ENCODE results near the gene KRTAP2-1.

The KRTAP2-1 gene

GRCh38 chr17:40997361-40997760, 49.8 kb downstream of the KRTAP2-1 start:
- TF ChIP-seq CTCF (IDR thresholded peaks at IDR 0.05; ENCODE audit: control insufficient read depth, extremely low read depth, insufficient read depth), result no peak
- no peak overlapping the region for H3K4me3 ChIP-seq (ENCODE audit: low read depth, low read length)

GRCh38 chr17:40996829-40997228, 50.3 kb downstream of the KRTAP2-1 start:
- no peak overlapping the region for H3K4me3 ChIP-seq (ENCODE audit: low read depth, low read length)
- no peak for DNase-seq (ENCODE audit: low read depth)
- TF ChIP-seq CTCF (IDR thresholded peaks at IDR 0.05; ENCODE audit: control insufficient read depth, extremely low read depth, insufficient read depth), result no peak

More at GRCh38 chr17:40997361-40997760, 49.8 kb downstream of the KRTAP2-1 start:
- DNase-seq (ENCODE audit: low read depth), result no peak
